Neural cell (in vitro differentiated cells): ENCODE data around the gene CNIH1. TPM values are rescaled to one million over a fixed set of nuclear protein-coding genes. Genes with fewer than 3 reads are reported as not detected.
"Not testable (repeated sequence)": the region's sequence is repeated elsewhere in the genome, so short reads cannot be mapped to it uniquely, and the experiment has no call there.

Source experiments
- H2AFZ ChIP-seq: fragments of 200-600, 300-800 bp; sonication (generic), shearing (Covaris generic); 2 replicates; pipeline ENCODE4 v1.6.0; 2014; ENCODE audit warnings: low read depth, mild to moderate bottlenecking, antibody characterized with exemption, low read length, moderate library complexity
- H3F3A ChIP-seq: fragments of 200-600 bp; shearing (Covaris generic); 2 replicates; pipeline ENCODE4 v1.6.1; 2016; ENCODE audit warnings: mild to moderate bottlenecking, moderate library complexity, mixed read lengths, antibody characterized with exemption, low read length; ENCODE audit not compliant: insufficient read depth, poor library complexity, severe bottlenecking
- H3K27ac ChIP-seq: fragments of 200-600, 300-800 bp; sonication (generic), shearing (Covaris generic); 2 replicates; pipeline ENCODE4 v1.5.1; 2014; ENCODE audit warnings: mild to moderate bottlenecking, low read length, moderate library complexity
- H3K27me3 ChIP-seq: fragments of 300-800, 200-600 bp; sonication (generic), shearing (Covaris generic); 2 replicates; pipeline ENCODE4 v1.6.0; 2014; ENCODE audit warnings: mild to moderate bottlenecking, low read depth, low read length, moderate library complexity; ENCODE audit not compliant: insufficient read depth
- H3K36me3 ChIP-seq: fragments of 300-800, 200-600 bp; sonication (generic), shearing (Covaris generic); 2 replicates; pipeline ENCODE4 v1.5.1; 2014; ENCODE audit warnings: mild to moderate bottlenecking, antibody characterized with exemption, low read length, moderate library complexity; ENCODE audit not compliant: insufficient read depth
- H3K4me2 ChIP-seq: fragments of 300-800, 200-600 bp; sonication (generic), shearing (Covaris generic); 2 replicates; pipeline ENCODE4 v1.6.0; 2014; ENCODE audit warnings: mild to moderate bottlenecking, low read length
- H3K4me3 ChIP-seq: fragments of 300-800, 200-600 bp; sonication (generic), shearing (Covaris generic); 2 replicates; pipeline ENCODE4 v1.5.1; 2014; ENCODE audit warnings: mild to moderate bottlenecking, low read length, moderate library complexity
- H3K79me2 ChIP-seq: fragments of 200-600 bp; shearing (Covaris generic); replicated peaks from 2 replicates; pipeline ENCODE4 v1.6.0; 2014; ENCODE audit warnings: mild to moderate bottlenecking, low read length, moderate library complexity; ENCODE audit not compliant: insufficient read depth
- H3K9ac ChIP-seq: fragments of 300-800, 200-600 bp; sonication (generic), shearing (Covaris generic); 2 replicates; pipeline ENCODE4 v1.6.1; 2016; ENCODE audit warnings: mild to moderate bottlenecking, low read length, mixed read lengths
- H3K9me2 ChIP-seq: fragments of 200-600 bp; shearing (Covaris generic); 2 replicates; pipeline ENCODE4 v1.6.1; 2016; ENCODE audit warnings: mild to moderate bottlenecking, low read length, mixed read lengths; ENCODE audit not compliant: insufficient read depth
- H3K9me3 ChIP-seq: fragments of 200-600, 300-800 bp; sonication (generic), shearing (Covaris generic); 2 replicates; pipeline ENCODE4 v1.6.1; 2016; ENCODE audit warnings: mild to moderate bottlenecking, mixed run types, low read length, moderate library complexity, mixed read lengths
- H4K20me1 ChIP-seq: fragments of 200-600 bp; shearing (Covaris generic); 2 replicates; pipeline ENCODE4 v1.6.1; 2016; ENCODE audit warnings: mild to moderate bottlenecking, mixed run types; ENCODE audit not compliant: insufficient read depth
- EP300 ChIP-seq: fragments of 450-650 bp; conservative IDR thresholded peaks from 2 replicates; pipeline ENCODE4 v1.6.1; 2014; ENCODE audit warnings: antibody characterized with exemption, mild to moderate bottlenecking, moderate library complexity; ENCODE audit not compliant: poor library complexity, severe bottlenecking
- EZH2 ChIP-seq: fragments of 200-600, 300-800 bp; shearing (Covaris generic), sonication (generic); IDR thresholded peaks from 2 replicates; pipeline ENCODE4 v1.6.1; 2014; ENCODE audit warnings: antibody characterized with exemption, low read length, borderline replicate concordance, mild to moderate bottlenecking; ENCODE audit not compliant: insufficient read depth, poor library complexity, severe bottlenecking
- MXI1 ChIP-seq: fragments of 450-650 bp; conservative IDR thresholded peaks from 2 replicates; pipeline ENCODE4 v1.6.1; 2014; ENCODE audit warnings: antibody characterized with exemption, mild to moderate bottlenecking; ENCODE audit not compliant: poor library complexity, severe bottlenecking
- POLR2AphosphoS5 ChIP-seq: IDR thresholded peaks from 2 replicates; pipeline ENCODE4 v1.6.1; 2012
- RAD21 ChIP-seq: fragments of 450-650 bp; conservative IDR thresholded peaks from 2 replicates; pipeline ENCODE4 v1.6.1; 2014; ENCODE audit warnings: antibody characterized with exemption, mild to moderate bottlenecking, moderate library complexity
- SMC3 ChIP-seq: fragments of 450-650 bp; conservative IDR thresholded peaks from 2 replicates; pipeline ENCODE4 v1.6.1; 2014; ENCODE audit warnings: antibody characterized with exemption, mild to moderate bottlenecking, moderate library complexity; ENCODE audit not compliant: poor library complexity
- TAF1 ChIP-seq: IDR thresholded peaks from 2 replicates; pipeline ENCODE4 v1.6.1; 2012; ENCODE audit warnings: low read depth
- polyA plus RNA-seq: library from polyadenylated mRNA; depleted of rRNA; stranded (reverse); fragments of >200 nt; gene quantifications from 2 replicates; pipeline ENCODE4 v1.2.3, GENCODE V29; 2014
- TF ChIP-seq, protein P1 (sequence below): IDR thresholded peaks from 2 replicates; pipeline ENCODE4 v1.6.1; 2012; ENCODE audit warnings: borderline replicate concordance
- TF ChIP-seq, protein P2 (sequence below): fragments of 450-650 bp; IDR thresholded peaks from 2 replicates; pipeline ENCODE4 v1.5.1; 2014; ENCODE audit warnings: antibody characterized with exemption, mild to moderate bottlenecking, moderate library complexity; ENCODE audit not compliant: poor library complexity, severe bottlenecking

The CNIH1 gene
- polyA plus RNA-seq, 1 donor from 2014 or later, result 125 TPM

DNA sequence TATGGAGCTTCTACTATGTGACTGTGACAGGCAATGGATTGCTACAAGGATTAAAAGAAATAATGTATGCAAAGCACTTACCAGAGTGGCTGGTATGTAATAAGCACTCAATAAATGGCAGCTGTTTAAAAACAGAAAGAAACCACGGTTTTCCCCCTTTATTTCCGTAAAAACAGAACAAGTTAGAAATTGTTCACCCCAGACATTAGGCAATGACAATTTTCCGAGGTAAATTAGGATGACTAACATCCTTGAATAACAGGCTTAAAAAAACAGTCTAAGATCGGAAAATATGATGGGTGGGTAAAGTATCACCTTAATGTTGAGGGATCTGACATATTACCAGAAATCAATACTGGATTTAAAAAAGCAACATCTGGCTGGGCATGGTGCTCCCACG is 20.9 kb upstream of the CNIH1 start:
- Histone ChIP-seq H3K79me2 (no peaks in the 10 kb centered on the region), H3K36me3 (no peaks in the 10 kb centered on the region), H3K9me3 (no peaks in the 10 kb centered on the region), H4K20me1 (no peaks in the 10 kb centered on the region), H3K9ac (no peak overlapping the region), H2AFZ (no peak overlapping the region), H3F3A (no peaks in the 10 kb centered on the region), H3K27me3 (no peaks in the 10 kb centered on the region), H3K27ac (no peak overlapping the region), H3K4me2 (no peak overlapping the region), H3K4me3 (no peak overlapping the region), H3K9me2 (no peaks in the 10 kb centered on the region)
- TF ChIP-seq, protein P1, sequence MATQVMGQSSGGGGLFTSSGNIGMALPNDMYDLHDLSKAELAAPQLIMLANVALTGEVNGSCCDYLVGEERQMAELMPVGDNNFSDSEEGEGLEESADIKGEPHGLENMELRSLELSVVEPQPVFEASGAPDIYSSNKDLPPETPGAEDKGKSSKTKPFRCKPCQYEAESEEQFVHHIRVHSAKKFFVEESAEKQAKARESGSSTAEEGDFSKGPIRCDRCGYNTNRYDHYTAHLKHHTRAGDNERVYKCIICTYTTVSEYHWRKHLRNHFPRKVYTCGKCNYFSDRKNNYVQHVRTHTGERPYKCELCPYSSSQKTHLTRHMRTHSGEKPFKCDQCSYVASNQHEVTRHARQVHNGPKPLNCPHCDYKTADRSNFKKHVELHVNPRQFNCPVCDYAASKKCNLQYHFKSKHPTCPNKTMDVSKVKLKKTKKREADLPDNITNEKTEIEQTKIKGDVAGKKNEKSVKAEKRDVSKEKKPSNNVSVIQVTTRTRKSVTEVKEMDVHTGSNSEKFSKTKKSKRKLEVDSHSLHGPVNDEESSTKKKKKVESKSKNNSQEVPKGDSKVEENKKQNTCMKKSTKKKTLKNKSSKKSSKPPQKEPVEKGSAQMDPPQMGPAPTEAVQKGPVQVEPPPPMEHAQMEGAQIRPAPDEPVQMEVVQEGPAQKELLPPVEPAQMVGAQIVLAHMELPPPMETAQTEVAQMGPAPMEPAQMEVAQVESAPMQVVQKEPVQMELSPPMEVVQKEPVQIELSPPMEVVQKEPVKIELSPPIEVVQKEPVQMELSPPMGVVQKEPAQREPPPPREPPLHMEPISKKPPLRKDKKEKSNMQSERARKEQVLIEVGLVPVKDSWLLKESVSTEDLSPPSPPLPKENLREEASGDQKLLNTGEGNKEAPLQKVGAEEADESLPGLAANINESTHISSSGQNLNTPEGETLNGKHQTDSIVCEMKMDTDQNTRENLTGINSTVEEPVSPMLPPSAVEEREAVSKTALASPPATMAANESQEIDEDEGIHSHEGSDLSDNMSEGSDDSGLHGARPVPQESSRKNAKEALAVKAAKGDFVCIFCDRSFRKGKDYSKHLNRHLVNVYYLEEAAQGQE, result no peak

DNA sequence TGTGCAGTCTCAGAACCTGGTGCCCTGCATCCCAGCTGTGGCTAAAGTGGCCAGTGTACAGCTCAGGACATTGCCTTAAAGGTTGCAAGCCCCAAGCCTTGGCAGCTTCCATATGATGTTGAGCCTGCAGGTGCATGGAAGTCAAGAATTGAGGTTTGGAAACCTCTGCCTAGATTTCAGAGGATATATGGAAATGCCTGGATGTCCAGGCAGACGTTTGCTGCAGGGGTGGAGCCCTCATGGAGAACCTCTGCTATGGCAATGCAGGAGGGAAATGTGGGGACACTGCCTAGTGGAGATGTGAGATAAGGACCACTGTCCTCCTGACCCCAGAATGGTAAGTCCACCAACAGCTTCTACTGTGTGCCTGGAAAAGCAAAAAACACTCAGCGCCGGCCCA is 17.9 kb upstream of the CNIH1 start:
- Histone ChIP-seq H3K36me3 (no peaks in the 10 kb centered on the region), H3K27me3 (no peaks in the 10 kb centered on the region), H3F3A (no peaks in the 10 kb centered on the region), H3K9ac (no peak overlapping the region), H3K79me2 (no peaks in the 10 kb centered on the region), H3K9me3 (no peaks in the 10 kb centered on the region), H2AFZ (no peak overlapping the region), H4K20me1 (no peaks in the 10 kb centered on the region), H3K4me2 (no peak overlapping the region), H3K4me3 (no peak overlapping the region), H3K9me2 (no peaks in the 10 kb centered on the region), H3K27ac (no peak overlapping the region)
- TF ChIP-seq RAD21 (no peak), POLR2AphosphoS5 (no peak), SMC3 (no peak), EZH2 (no peak), EP300 (no peak), MXI1 (no peak), TAF1 (no peak)
- TF ChIP-seq, protein P1, result no peak
- TF ChIP-seq, protein P2, sequence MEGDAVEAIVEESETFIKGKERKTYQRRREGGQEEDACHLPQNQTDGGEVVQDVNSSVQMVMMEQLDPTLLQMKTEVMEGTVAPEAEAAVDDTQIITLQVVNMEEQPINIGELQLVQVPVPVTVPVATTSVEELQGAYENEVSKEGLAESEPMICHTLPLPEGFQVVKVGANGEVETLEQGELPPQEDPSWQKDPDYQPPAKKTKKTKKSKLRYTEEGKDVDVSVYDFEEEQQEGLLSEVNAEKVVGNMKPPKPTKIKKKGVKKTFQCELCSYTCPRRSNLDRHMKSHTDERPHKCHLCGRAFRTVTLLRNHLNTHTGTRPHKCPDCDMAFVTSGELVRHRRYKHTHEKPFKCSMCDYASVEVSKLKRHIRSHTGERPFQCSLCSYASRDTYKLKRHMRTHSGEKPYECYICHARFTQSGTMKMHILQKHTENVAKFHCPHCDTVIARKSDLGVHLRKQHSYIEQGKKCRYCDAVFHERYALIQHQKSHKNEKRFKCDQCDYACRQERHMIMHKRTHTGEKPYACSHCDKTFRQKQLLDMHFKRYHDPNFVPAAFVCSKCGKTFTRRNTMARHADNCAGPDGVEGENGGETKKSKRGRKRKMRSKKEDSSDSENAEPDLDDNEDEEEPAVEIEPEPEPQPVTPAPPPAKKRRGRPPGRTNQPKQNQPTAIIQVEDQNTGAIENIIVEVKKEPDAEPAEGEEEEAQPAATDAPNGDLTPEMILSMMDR, result no peak

DNA sequence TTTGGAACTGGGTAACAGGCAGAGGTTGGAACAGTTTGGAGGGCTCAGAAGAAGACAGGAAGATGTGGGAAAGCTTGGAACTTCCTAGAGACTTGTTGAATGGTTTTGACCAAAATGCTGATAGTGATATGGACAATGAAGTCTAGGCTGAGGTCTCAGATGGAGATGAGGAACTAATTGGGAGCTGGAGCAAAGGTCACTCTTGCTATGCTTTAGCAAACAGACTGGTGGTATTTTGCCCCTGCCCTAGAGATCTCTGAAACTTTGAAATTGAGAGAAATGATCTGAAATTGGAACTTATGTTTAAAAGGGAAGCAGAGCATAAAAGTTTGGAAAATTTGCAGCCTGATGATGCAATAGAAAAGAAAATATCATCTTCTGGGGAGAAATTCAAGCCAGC is 17.4 kb upstream of the CNIH1 start:
- not testable (repeated sequence) for H3K9me3 ChIP-seq, H3K27me3 ChIP-seq, H3F3A ChIP-seq, H3K4me3 ChIP-seq, H3K9me2 ChIP-seq, H3K9ac ChIP-seq, H3K36me3 ChIP-seq, H4K20me1 ChIP-seq, H3K4me2 ChIP-seq, H2AFZ ChIP-seq, H3K27ac ChIP-seq, H3K79me2 ChIP-seq
